Fibroblast of lung (primary cell): ENCODE results near the gene EHHADH. TPM values are rescaled to one million over a fixed set of nuclear protein-coding genes. Genes with fewer than 3 reads are reported as not detected.

Source experiments
- DNase-seq, 2 donors: peaks; one replicate each; pipeline versions ENCODE4 v3.0.0 to v3.0.0-alpha.2; 2010; ENCODE audit warnings: low read depth in 2 of 2
- H2AFZ ChIP-seq: 2 replicates; pipeline ENCODE4 v1.5.1; 2012; ENCODE audit warnings: low read length, control low read depth, inconsistent platforms
- H3K27ac ChIP-seq: 2 replicates; pipeline ENCODE4 v1.5.1; 2011; ENCODE audit warnings: low read length, control low read depth; ENCODE audit not compliant: insufficient read depth
- H3K27me3 ChIP-seq: 2 replicates; pipeline ENCODE4 v1.5.1; 2011; ENCODE audit warnings: mild to moderate bottlenecking, low read length; ENCODE audit not compliant: control insufficient read depth, insufficient read depth
- H3K36me3 ChIP-seq: 2 replicates; pipeline ENCODE4 v1.5.1; 2011; ENCODE audit warnings: low read length; ENCODE audit not compliant: control insufficient read depth, insufficient read depth
- H3K4me1 ChIP-seq: 2 replicates; pipeline ENCODE4 v1.5.1; 2011; ENCODE audit warnings: low read length; ENCODE audit not compliant: control insufficient read depth, insufficient read depth; ENCODE audit errors: extremely low read depth
- H3K4me2 ChIP-seq: 2 replicates; pipeline ENCODE4 v1.5.1; 2011; ENCODE audit warnings: low read length, control low read depth; ENCODE audit not compliant: insufficient read depth; ENCODE audit errors: extremely low read depth
- H3K4me3 ChIP-seq, 4 experiments: fragments of 200-600 bp in 1 of 4; sonication (generic) in 1 of 4; replicated peaks in 1 of 4; 2 replicates each; pipeline ENCODE4 v1.5.1; 2011 to 2016; ENCODE audit warnings: low read length in 4 of 4, low read depth in 3 of 4, mild to moderate bottlenecking in 3 of 4, control low read depth in 2 of 4, inconsistent platforms in 1 of 4, mixed read lengths in 1 of 4; ENCODE audit not compliant: insufficient read depth in 1 of 4; ENCODE audit errors: control extremely low read depth in 1 of 4
- H3K79me2 ChIP-seq: 2 replicates; pipeline ENCODE4 v1.5.1; 2012; ENCODE audit warnings: mild to moderate bottlenecking, low read length, inconsistent platforms; ENCODE audit not compliant: control insufficient read depth, insufficient read depth
- H3K9ac ChIP-seq: 2 replicates; pipeline ENCODE4 v1.5.1; 2011; ENCODE audit warnings: mild to moderate bottlenecking, low read length, control low read depth; ENCODE audit not compliant: insufficient read depth
- H3K9me3 ChIP-seq: 2 replicates; pipeline ENCODE4 v1.5.1; 2012; ENCODE audit warnings: low read depth, low read length; ENCODE audit not compliant: control insufficient read depth, insufficient read depth
- H4K20me1 ChIP-seq: 2 replicates; pipeline ENCODE4 v1.5.1; 2011; ENCODE audit warnings: low read length; ENCODE audit not compliant: control insufficient read depth, insufficient read depth; ENCODE audit errors: extremely low read depth
- CTCF ChIP-seq, 2 donors: IDR thresholded peaks in 1 of 2; conservative IDR thresholded peaks in 1 of 2; 1 replicate in 1 of 2; 2 replicates in 1 of 2; pipeline ENCODE4 v1.5.1; 2011 to 2012; ENCODE audit warnings: low read length in 2 of 2, control low read depth in 1 of 2, inconsistent platforms in 1 of 2, low read depth in 1 of 2, mild to moderate bottlenecking in 1 of 2
- EZH2 ChIP-seq: IDR thresholded peaks from 2 replicates; pipeline ENCODE4 v1.5.1; 2012; ENCODE audit warnings: low read length, control low read depth, mild to moderate bottlenecking; ENCODE audit errors: missing control alignments
- polyA plus RNA-seq, 2 donors: library from polyadenylated mRNA; depleted of rRNA in 1 of 2; stranded (reverse) in 1 of 2; unstranded in 1 of 2; fragments of >200 nt; gene quantifications; 2 replicates each; pipeline ENCODE4 v1.2.1, GENCODE V29; 2011 to 2012; ENCODE audit warnings: missing spikeins in 1 of 2
- total RNA-seq: library from RNA; depleted of rRNA; stranded (reverse); fragments of >200 nt; gene quantifications from 2 replicates; pipeline ENCODE4 v1.2.1, GENCODE V29; 2014

Gene EHHADH
- total and polyA plus RNA-seq, 2 donors (not counting 1 experiment from before 2014, with no cell fraction given): 6.0 to 6.8 TPM

- Histone ChIP-seq H4K20me1 (no peaks in the 10 kb centered on the region), H3K27me3 (no peaks in the 10 kb centered on the region), H3K79me2 (no peaks in the 10 kb centered on the region), H2AFZ (no peak overlapping the region), H3K4me3 (no peak overlapping the region), H3K9me3 (no peaks in the 10 kb centered on the region), H3K9ac (no peak overlapping the region), H3K36me3 (no peaks in the 10 kb centered on the region), H3K4me2 (no peak overlapping the region), H3K27ac (no peak overlapping the region), H3K4me1 (no peaks in the 10 kb centered on the region)
- no peak for DNase-seq
- TF ChIP-seq EZH2: no peak
- TF ChIP-seq CTCF (conservative IDR thresholded peaks at IDR 0.05 in 1 of 2, IDR thresholded peaks at IDR 0.05 in 1 of 2; ENCODE audit: low read depth in 1 of 2, low read length in 2 of 2): no peak
Measured at GRCh38 chr3:185144784-185145183, 109.1 kb downstream of the EHHADH start.

Other genes with a start within 250 kb of the EHHADH start
- 0.26 and 0.33 TPM in 2 replicates for gene C3orf70, start 101.0 kb downstream of the EHHADH start, total RNA-seq
- 1.6 and 4.7 TPM in 2 replicates for gene C3orf70, start 101.0 kb downstream of the EHHADH start, polyA plus RNA-seq
- 13.4 and 15.0 TPM in 2 replicates for gene MAP3K13, start 109.1 kb upstream of the EHHADH start, total RNA-seq
- 22.3 and 28.2 TPM in 2 replicates for gene MAP3K13, start 109.1 kb upstream of the EHHADH start, polyA plus RNA-seq
- gene TMEM41A, start 245.0 kb upstream of the EHHADH start, total RNA-seq: 6.9 and 8.3 TPM in 2 replicates
- gene TMEM41A, start 245.0 kb upstream of the EHHADH start, polyA plus RNA-seq: 16.9 and 18.2 TPM in 2 replicates